ENCODE results near the gene RPL7L1.

The RPL7L1 gene

DNA sequence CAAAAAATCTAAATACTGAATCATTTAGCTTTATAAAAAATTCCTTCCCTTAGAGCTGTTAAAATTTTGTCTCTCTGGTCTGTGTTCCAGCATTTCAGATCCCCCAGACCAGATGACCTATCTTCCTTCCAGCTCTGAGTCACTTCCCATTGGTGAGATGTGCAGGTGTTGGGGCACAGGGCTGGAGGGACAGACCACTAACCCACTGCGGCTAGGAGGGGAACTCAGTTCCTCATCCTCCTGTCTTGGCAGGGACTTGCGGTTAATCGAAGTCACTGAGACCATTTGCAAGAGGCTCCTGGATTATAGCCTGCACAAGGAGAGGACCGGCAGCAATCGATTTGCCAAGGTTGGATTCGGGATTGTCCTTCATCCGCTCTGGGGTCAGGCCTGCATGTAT is 55.9 kb downstream of the RPL7L1 start:
- DNase-seq, result no peak

GRCh38 chr6:42936398-42936797 is 57.0 kb downstream of the RPL7L1 start:
- no peak for DNase-seq

- no peak for DNase-seq
Observed at GRCh38 chr6:42937548-42938427, 58.4 kb downstream of the RPL7L1 start.

- no peak for DNase-seq
Observed at GRCh38 chr6:42938428-42938796, 59.0 kb downstream of the RPL7L1 start.

DNA sequence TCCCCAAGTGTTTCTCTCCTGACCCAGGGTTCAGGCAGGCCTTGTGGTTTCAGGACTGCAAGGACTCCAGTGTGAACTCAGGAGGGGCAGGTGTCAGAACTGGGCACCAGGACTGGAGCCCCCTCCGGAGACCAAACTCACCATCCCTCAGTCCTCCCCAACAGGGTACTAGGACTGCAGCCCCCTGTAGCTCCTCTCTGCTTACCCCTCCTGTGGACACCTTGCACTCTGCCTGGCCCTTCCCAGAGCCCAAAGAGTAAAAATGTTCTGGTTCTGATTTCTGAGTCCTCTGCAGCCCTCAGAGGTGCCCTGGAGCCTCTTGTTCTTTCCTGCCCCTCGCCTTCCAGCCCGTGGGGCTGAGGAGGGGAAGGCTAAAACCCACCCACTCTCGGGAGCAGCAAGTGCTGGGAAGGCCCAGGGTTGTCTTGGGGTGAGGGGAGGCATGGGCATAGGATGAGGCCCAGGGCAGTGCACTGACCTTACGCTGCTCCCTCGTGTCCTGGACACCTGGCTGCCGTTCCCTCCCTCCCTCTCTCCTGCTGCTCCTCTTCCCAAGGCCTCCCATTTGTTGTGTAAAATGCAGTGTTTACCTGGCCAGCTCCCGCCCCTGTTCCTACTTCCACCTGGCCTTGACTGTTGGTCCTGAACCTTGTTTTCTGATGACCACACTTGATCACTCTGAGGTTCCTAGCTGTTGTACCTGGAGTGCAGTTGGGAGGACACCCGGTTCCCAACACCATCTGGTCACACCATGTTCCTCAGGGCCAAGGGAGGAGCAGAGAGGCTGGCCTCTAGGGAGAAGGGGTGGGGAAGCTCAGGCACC is 59.8 kb downstream of the RPL7L1 start:
- no peak for DNase-seq

Data from effector CD8-positive, alpha-beta T cell (primary cell).